Posterior vena cava (tissue), 2 donors: Measurements from ENCODE around the gene ABCB10. TPM values are rescaled to one million over a fixed set of nuclear protein-coding genes. Genes with fewer than 3 reads are reported as not detected.
"Not testable (repeated sequence)": the region's sequence is repeated elsewhere in the genome, so short reads cannot be mapped to it uniquely, and the experiment has no call there.

ENCODE experiments used
- DNase-seq: peaks from one replicate; pipeline ENCODE4 v3.0.0-alpha.2; 2020; ENCODE audit warnings: low spot score
- intact Hi-C, 2 donors: fragments of 100-400 bp; cut with DNase I; formaldehyde crosslinking; loops; one replicate each; pipeline versions ENCODE4 v1.14.1 to v1.14.2; 2022 to 2023
- total RNA-seq, 2 donors: library from RNA; stranded (reverse); fragmentation: NEBNext Ultra II Directional; extraction: Animal tissue kit (Norgen Biotek cat#: 25700); gene quantifications; one replicate each; pipeline ENCODE4 v1.2.1, GENCODE V29; 2021
- donor health status: DM: yes; HTN: yes; CAD: no.
- donor health status: DM: yes; HTN: yes; CAD: no.

The ABCB10 gene
- total RNA-seq, 2 donors from 2014 or later, result 14.1 to 21.9 TPM

- intact Hi-C loops, result no loop called here
- DNase-seq, result no peak
Measured at GRCh38 chr1:229550812-229551567, 7.5 kb downstream of the ABCB10 start.

GRCh38 chr1:229547542-229547941, 11.0 kb downstream of the ABCB10 start:
- DNase-seq, result no peak
- intact Hi-C loops, result no loop called here

DNA sequence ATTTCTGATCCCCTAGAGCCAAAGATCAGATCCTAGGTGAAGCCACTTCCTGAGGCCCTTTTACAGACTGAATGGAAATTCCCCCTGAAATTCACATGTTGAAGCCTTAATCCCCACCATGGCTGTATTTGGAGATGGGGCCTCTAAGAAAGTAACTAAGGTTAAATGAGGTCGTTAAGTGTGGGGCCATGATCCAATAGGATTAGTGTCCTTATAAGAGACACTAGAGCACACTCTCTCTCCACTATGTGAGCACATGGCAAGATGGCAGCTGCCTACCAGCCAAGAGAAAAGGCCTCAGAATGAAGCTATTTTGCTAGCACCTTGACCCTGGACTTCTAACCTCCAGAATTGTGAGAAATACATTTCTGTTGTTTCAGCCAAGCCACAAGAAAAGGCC, 13.9 kb downstream of the ABCB10 start:
- DNase-seq, result no peak
- intact Hi-C loops, result loop anchor here in 1 of 2 donors (5.0 kb wide), 1 partner anchor 1127 kb away; the partner anchor contains the start of gene TRIM17

DNA sequence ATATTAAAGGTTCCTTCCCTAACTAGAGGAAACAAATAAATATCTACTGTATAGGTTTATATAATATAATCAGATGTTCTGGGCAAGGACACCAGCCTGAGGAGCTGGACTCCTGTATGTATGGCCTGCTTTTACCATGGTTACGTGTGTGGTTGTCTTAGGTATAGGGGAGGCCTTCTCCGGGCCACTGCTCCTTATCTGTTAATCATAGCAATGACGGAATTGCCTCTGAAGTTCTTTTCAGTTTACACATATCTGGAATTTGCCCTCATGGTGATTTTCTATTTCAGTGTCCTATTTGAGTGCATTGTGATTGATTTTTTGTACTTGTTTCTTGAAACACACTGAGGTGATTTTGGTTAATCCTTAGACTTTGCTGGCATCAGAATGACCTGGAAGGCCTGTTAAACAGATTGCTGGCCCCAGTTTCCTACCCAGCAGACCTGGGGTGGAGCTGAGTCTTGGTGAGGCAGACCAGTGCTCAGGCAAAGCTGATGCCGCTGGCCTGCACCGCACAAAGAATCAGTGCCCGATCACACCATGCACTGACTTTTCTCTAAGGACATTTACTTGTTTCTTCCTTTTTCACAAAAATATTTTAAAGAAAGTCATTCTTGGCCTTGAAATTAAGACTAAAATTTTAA, 18.5 kb downstream of the ABCB10 start:
- no peak for DNase-seq
- intact Hi-C loops, result loop anchor here in 1 of 2 donors (5.0 kb wide), 1 partner anchor 1123 kb away; the partner anchor contains the start of gene TRIM17

DNA sequence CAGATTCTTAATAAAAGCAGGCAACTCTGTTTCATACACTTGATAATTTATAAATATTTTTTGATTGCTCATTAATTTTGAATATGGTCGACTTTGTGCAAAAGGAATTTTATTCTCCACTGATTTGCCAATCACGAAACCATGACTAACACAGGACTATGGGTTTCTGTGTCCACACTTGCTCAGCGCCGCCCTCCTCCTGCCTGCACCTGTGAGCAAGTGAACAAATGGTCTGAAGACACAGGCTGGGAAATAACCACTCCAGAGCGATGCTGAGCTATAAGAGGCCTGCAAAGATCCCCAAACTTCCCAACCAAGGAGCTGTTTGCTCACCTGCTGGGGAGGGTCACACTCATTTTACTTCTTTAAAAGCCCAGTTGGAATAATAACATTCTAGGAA, 19.6 kb downstream of the ABCB10 start:
- intact Hi-C loops, result no loop called here
- DNase-seq, result no peak

- no peak for DNase-seq
- intact Hi-C loops, result no loop called here
Measured at GRCh38 chr1:229537894-229538293, 20.6 kb downstream of the ABCB10 start.

GRCh38 chr1:229536982-229537381, 21.5 kb downstream of the ABCB10 start:
- intact Hi-C loops, result no loop called here
- no peak for DNase-seq

DNA sequence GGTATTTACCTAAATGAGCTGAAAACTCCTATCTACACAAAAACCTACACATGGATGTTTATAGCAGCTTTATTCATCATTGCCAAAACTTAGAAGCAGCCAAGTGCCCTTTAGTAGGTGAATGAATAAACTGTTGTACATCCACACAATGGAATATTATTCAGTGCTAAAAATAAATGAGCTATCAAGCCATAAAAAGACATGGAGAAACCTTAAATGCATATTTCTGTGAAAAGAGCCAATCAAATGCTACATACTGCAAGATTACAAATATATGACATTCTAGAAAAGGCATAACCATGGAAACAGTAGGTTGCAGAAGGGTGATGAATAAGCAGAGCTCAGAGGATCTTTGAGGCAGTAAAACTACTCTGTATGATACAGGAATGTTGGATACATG, 23.3 kb downstream of the ABCB10 start:
- DNase-seq, result no peak
- intact Hi-C loops, result no loop called here

DNA sequence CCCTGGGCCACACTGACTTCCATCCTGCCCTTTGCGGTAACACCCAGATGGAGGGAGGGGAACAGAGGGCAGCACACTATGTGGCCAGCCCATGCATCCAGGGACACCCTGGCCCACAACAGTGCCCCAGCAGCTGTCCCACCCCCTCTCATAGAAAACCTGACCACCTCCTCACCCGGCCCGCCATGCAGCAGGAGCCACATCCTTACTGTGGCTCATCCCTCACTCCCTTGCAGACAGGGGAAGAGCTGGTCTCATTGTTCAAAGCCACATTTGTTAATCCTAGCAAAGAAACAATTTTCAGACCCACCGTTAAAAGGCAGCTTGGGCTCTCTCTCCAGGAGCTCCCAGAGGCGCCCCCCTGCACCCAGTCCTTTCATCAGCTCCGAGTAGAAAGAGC, 27.2 kb downstream of the ABCB10 start:
- intact Hi-C loops, result no loop called here
- DNase-seq, result no peak

DNA sequence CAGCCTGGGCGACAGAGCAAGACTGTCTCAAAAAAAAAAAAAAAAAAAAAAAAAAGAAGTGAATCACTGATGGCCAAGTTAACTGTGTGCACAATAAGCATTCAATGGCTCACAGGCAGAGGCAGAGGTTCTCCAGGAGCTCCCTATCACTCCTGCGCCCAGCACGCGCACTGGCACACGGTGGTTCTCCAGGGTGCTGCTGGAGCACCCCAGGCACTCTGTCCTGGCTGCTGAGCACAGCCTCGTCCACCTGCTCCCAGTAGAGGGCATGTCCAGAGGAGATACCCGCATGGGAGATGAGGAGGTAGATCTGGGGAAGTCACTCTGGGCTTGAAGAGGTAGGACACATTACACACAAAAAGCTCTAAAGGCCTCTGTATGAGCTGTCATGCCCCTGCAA, 28.9 kb downstream of the ABCB10 start:
- intact Hi-C loops, result no loop called here
- DNase-seq, result no peak

- no peak for DNase-seq
- intact Hi-C loops, result no loop called here
Measured at GRCh38 chr1:229526695-229527094, 31.8 kb downstream of the ABCB10 start.

DNA sequence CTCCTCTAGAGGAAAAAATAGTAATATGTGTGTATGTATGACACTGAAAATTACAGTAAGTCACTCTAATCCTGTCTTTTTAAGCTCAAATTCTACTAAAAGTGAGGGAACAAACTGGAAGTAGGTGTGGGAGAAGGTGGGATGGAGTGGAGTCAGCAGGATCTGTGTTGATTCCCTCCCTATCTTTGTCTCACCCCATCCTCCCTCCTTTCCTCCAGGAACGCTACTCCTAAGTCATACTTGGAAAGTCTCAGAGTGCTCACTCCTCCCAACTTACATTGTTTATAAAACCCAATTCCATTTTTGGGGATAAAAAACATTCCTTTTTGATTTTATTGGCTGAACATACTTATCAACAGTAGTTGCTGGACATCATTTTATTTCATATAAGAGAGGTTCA, 35.5 kb downstream of the ABCB10 start:
- intact Hi-C loops, result no loop called here
- no peak for DNase-seq

DNA sequence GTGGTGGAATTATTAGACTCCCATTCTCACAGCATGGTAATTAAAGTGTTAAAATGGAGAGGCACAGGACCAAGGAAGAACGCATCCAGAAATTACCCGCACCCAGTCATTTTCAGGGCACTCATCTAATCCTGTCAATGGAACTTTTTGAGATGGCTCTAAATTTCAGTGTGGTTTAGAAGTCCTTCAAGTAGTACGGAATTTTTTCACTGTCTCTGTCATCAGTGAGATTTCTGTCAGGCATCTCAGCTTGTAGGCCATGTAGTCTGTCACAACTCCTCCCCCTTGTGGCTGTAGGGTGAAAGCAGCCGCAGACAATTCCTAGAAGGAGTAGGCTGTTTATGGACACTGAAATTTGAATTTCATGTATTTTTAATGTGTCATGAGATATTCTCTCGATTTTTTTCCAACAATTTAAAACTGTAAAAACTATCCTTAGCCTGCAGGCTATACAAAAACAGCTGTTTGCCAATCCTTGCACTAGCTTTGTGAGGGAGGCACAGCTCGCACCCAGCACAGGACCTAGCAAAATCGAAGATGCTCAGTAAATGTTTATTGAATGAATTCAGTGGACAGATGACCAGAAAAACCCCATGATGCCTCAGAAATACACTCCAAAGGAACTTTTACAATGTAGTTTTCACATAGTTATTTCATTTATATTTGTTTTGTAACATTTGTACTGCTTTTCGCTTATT, 43.8 kb downstream of the ABCB10 start:
- no peak for DNase-seq
- intact Hi-C loops, result no loop called here

GRCh38 chr1:229511625-229512024, 46.9 kb downstream of the ABCB10 start:
- intact Hi-C loops, DNase-seq: not testable (repeated sequence)

DNA sequence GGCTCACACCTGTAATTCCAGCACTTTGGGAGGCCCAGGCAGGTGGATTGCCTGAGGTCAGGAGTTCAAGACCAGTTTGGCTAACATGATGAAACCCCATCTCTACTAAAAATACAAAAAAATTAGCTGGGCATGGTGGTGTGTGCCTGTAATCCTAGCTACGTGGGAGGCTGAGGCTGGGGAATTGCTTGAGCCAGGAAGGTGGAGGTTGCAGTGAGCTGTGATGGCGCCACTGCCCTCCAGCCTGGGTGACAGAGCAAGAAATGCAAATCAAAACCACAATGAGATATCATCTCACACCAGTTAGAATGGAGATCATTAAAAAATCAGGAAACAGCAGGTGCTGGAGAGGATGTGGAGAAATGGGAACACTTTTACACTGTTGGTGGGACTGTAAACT, 47.3 kb downstream of the ABCB10 start:
- intact Hi-C loops, DNase-seq: not testable (repeated sequence)

GRCh38 chr1:229509576-229509975, 48.9 kb downstream of the ABCB10 start:
- DNase-seq, result no peak
- intact Hi-C loops, result no loop called here

- intact Hi-C loops, result no loop called here
- DNase-seq, result no peak
Measured at GRCh38 chr1:229508823-229509337, 49.6 kb downstream of the ABCB10 start.

DNA sequence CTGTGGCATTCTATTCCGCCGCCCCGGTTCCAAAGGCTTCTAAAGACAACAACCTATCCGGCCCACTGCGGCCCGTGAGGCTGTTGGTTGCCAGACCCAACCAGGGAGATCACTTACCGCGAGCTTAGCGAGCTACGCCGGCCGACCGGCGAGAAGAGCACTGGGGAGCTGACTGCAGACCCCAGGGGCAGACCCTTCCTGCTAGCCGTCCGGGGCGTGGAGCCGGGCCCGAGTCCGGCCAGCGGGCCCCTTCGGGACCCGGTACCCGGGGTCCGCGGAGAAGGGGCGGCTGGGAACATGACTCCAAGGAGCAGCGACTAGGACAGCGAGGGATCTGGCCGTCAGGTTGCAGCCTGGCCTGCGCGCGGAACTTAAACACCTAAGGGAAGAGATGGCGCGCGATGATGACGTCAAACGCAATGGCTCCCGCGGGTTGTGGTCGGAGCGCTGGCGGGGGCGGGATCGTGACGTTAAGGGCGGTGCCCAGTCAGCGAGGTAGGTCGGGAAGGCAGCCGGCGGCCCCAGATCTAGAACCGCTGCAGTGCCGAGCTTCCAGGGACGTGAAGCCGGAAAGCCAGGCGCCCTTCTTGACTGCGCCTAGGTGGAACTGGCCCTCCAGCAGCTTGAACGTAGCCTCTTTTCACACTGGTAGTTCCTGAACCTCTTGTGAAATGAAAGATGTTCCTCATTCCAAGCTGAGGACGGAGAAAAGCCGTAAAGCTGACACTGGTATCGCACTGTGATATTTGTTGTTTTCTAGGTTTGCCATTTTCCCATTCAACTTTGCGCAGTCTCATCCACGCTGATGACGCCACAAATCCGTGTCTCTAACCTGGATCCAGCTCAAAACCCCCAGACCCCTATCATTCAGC, 50.3 kb downstream of the ABCB10 start, which contains the start of gene NUP133:
TSS of gene NUP133 (minus strand) at position 391 of the 872 bp plus-strand sequence. CDS start at position 299, 92 bp downstream.
- intact Hi-C loops, result no loop called here
- DNase-seq, result peak; percentile 100

DNA sequence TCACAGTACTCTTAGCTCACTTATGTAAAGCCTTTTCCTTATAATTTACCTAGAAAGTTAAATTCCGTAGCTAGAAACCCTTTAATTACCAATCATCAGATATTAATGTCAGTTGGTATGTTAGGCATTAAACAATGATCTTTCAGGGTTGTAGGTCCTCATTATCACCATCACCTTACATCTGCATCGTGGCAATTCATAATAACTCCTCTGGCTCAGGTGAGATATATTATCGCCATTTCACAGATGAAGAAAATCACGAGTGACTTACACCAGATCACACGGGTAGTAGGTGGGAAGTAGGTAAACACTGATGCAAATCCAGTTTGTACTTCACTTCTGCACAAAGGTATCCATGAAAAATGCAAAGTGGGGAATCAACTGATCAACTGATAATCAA, 51.0 kb downstream of the ABCB10 start:
- no peak for DNase-seq
- intact Hi-C loops, result no loop called here
